ENCODE measurements around the gene SYCN. TPM values are rescaled to one million over a fixed set of nuclear protein-coding genes. Genes with fewer than 3 reads are reported as not detected.

The SYCN gene
- total RNA-seq, 1 donor from 2014 or later, result not detected

DNA sequence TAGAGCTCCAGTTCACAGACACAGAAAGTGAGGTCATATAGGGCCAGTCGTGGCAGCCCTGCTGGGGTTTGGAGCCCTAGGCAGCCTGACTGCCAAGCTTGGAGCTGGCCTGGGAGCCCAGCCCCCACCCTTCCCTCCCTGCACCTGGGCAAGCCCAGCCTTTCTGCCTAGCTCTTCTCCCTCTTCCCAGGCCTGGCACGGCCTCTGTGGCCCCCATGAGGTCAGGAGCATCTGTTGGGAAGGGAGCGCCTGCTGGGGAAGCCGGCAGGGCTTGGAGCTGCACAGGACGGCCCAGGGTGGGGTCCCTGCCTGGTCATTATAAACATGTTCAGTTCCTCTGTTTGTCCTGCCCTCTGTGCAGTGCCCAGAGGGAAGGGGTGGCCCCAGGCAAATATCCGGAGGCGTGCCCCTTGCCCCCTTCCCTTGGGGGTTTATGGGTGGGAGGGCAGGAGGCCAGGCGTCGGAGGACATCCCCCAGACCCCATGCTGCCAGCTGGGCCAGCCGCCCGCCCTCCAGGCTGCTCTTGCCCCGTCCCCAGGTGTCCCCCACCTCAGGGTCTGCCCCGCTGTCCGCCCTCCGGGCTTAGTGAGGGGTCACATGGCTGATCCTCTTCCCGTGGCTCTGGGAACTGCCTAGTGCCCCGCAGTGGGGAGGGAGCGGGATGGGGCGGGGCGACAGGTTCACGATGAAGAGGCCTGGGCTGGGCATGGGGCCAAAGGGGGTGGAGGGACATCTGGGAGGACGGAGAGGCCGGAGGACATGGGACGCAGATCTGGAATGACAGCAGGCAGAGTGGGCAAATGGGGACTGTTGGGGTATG lies 37.3 kb downstream of the SYCN start:
- ChIA-PET CTCF (no interaction called here), POLR2A (no interaction called here)
- TF ChIP-seq, protein P1, sequence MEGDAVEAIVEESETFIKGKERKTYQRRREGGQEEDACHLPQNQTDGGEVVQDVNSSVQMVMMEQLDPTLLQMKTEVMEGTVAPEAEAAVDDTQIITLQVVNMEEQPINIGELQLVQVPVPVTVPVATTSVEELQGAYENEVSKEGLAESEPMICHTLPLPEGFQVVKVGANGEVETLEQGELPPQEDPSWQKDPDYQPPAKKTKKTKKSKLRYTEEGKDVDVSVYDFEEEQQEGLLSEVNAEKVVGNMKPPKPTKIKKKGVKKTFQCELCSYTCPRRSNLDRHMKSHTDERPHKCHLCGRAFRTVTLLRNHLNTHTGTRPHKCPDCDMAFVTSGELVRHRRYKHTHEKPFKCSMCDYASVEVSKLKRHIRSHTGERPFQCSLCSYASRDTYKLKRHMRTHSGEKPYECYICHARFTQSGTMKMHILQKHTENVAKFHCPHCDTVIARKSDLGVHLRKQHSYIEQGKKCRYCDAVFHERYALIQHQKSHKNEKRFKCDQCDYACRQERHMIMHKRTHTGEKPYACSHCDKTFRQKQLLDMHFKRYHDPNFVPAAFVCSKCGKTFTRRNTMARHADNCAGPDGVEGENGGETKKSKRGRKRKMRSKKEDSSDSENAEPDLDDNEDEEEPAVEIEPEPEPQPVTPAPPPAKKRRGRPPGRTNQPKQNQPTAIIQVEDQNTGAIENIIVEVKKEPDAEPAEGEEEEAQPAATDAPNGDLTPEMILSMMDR (IDR thresholded peaks at IDR 0.05), result no peak
- no peak for ATAC-seq (ENCODE audit: low read depth)
- no peak for DNase-seq
- H3K4me3 Mint-ChIP-seq, result no peak overlapping the region
- no peak overlapping the region for H3K27ac Mint-ChIP-seq
- peaks cover 21% of the 10 kb centered on the region for H3K36me3 Mint-ChIP-seq (ENCODE audit: low read depth)
- H3K9me3 Mint-ChIP-seq, result no peaks in the 10 kb centered on the region
- intact Hi-C loops (cut with micrococcal nuclease), result no loop called here
- no peaks in the 10 kb centered on the region for H3K27me3 Mint-ChIP-seq
- H3K4me1 Mint-ChIP-seq, result peaks cover 2% of the 10 kb centered on the region

DNA sequence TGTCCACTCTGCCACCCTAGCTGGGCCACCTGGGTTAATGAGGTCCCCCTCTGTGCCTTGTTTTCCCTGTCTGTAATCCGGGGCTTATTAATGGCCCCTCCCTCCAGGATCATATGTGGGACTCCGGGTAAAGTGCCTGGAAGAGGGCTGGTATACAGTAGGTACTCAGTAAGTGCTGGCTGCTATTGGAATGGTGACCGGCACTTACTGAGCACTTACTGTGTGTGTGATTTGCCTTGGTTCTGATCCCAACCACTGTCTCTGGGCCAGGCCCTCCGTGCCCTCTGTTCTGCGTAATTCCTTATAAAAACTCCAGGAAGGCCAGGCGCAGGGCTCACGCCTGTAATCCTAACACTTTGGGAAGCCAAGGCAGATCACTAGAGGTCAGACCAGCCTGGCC lies 38.2 kb downstream of the SYCN start:
- TF ChIP-seq, protein P1 (IDR thresholded peaks at IDR 0.05), result no peak
- no peaks in the 10 kb centered on the region for H3K27me3 Mint-ChIP-seq
- intact Hi-C loops (cut with micrococcal nuclease), result no loop called here
- H3K4me1 Mint-ChIP-seq, result peaks cover 2% of the 10 kb centered on the region
- no peaks in the 10 kb centered on the region for H3K9me3 Mint-ChIP-seq
- no peak for DNase-seq
- POLR2A ChIA-PET, result no interaction called here
- ATAC-seq (ENCODE audit: low read depth), result no peak
- CTCF ChIA-PET, result no interaction called here
- H3K27ac Mint-ChIP-seq, result no peak overlapping the region
- H3K4me3 Mint-ChIP-seq, result no peak overlapping the region
- H3K36me3 Mint-ChIP-seq (ENCODE audit: low read depth), result peaks cover 14% of the 10 kb centered on the region

DNA sequence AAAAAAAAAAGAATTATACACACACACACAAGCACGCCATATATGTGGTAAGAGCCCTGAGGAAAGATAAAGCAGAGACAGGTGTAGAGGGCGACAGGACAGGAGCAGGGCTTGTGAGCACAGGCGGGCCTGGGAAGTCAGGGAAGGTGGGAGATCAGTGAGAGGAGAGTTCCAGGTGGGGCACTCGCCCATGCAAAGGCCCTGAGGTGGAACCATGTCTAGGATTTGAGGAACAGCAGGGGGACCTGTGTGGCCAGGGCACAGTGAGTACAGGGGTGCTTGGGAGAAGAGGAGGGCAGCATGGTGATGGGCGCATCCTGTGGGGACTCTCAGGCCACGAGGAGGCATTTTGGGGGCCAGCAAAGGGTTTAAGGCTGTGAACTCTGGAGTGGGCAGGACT lies 39.8 kb downstream of the SYCN start:
- Mint-ChIP-seq H3K27me3 (no peaks in the 10 kb centered on the region), H3K9me3 (no peaks in the 10 kb centered on the region), H3K4me1 (peaks cover 2% of the 10 kb centered on the region), H3K36me3 (ENCODE audit: low read depth) (peaks cover 8% of the 10 kb centered on the region), H3K4me3 (no peak overlapping the region), H3K27ac (no peak overlapping the region)
- TF ChIP-seq, protein P1 (IDR thresholded peaks at IDR 0.05), result no peak
- POLR2A ChIA-PET, result no interaction called here
- no peak for ATAC-seq (ENCODE audit: low read depth)
- no peak for DNase-seq
- CTCF ChIA-PET, result no interaction called here
- intact Hi-C loops (cut with micrococcal nuclease), result no loop called here

DNA sequence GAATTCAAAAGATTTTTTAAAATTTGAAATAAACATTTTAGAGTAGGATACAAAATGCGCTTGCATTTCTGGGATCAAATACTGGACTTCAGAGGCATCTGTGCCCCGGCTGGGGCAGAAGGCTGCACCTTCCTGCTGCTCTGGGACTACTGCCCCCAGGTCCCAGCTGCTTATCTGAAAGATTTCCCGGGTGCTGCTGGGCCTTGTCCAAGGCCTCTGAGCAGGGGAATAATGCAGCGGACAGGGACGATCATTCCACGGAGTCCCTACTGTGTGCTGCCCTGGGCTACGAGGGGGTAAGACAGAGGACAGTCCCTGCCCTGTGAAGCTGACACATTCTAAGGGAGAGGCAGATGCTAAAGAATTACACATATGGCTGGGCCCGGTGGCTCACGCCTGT lies 40.4 kb downstream of the SYCN start:
- Mint-ChIP-seq H3K27me3 (no peaks in the 10 kb centered on the region), H3K27ac (no peak overlapping the region), H3K9me3 (no peaks in the 10 kb centered on the region), H3K36me3 (ENCODE audit: low read depth) (peaks cover 5% of the 10 kb centered on the region), H3K4me1 (peaks cover 2% of the 10 kb centered on the region), H3K4me3 (no peak overlapping the region)
- TF ChIP-seq, protein P1 (IDR thresholded peaks at IDR 0.05), result no peak
- no peak for ATAC-seq (ENCODE audit: low read depth)
- ChIA-PET POLR2A (no interaction called here), CTCF (no interaction called here)
- DNase-seq, result no peak
- intact Hi-C loops (cut with micrococcal nuclease), result no loop called here

DNA sequence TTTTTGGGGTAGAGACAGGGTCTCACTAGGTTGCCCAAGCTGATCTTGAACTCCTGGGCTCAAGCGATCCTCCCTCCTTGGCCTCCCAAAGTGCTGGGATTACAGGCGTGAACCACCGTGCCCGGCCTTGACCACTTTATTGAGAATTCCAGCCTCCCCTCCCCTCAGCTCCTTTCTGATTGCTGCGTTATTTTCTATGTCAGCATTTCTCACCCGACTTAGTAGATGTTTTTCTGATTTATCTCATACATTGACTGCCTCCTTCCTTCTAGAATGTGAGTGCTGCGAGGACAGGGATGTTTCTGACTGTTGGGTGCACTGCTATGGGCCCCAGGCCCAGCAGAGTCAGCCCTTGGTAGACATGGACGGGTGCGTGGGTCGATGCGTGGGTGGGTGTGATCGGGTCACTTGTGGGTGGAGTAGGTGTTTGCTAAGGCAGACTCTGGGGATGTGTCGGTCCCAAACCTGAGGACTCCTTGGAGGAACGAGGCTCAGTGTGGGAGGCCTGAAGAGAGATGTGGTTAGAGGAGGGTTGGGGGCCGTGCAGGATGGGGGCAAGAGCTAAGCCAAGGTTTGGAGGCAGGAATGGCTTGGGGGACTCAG lies 41.5 kb downstream of the SYCN start:
- CTCF ChIA-PET, result no interaction called here
- TF ChIP-seq, protein P1 (IDR thresholded peaks at IDR 0.05), result no peak
- no peak overlapping the region for H3K27ac Mint-ChIP-seq
- H3K4me3 Mint-ChIP-seq, result no peak overlapping the region
- H3K4me1 Mint-ChIP-seq, result peaks cover 2% of the 10 kb centered on the region
- intact Hi-C loops (cut with micrococcal nuclease), result no loop called here
- H3K9me3 Mint-ChIP-seq, result no peaks in the 10 kb centered on the region
- POLR2A ChIA-PET, result no interaction called here
- H3K27me3 Mint-ChIP-seq, result no peaks in the 10 kb centered on the region
- ATAC-seq (ENCODE audit: low read depth) (no peak), DNase-seq (no peak)
- peaks cover 5% of the 10 kb centered on the region for H3K36me3 Mint-ChIP-seq (ENCODE audit: low read depth)

Data from activated B cell treated with CpG ODN at 0.5 μM for 24 hours (primary cell).